NB4 (cell line): ENCODE measurements around the gene MRPL53.

Source experiments
- POLR2A ChIP-seq: IDR thresholded peaks from 2 replicates; pipeline ENCODE4 v1.6.1; 2011; ENCODE audit warnings: mild to moderate bottlenecking; ENCODE audit not compliant: insufficient read length; ENCODE audit errors: extremely low read depth
- TF ChIP-seq, protein P1 (sequence below): IDR thresholded peaks from one replicate; pipeline ENCODE4 v1.5.1; 2012; ENCODE audit warnings: low read depth, low read length

GRCh38 chr2:74515271-74515980, 42.9 kb upstream of the MRPL53 start:
- no peak for TF ChIP-seq POLR2A
- TF ChIP-seq, protein P1, sequence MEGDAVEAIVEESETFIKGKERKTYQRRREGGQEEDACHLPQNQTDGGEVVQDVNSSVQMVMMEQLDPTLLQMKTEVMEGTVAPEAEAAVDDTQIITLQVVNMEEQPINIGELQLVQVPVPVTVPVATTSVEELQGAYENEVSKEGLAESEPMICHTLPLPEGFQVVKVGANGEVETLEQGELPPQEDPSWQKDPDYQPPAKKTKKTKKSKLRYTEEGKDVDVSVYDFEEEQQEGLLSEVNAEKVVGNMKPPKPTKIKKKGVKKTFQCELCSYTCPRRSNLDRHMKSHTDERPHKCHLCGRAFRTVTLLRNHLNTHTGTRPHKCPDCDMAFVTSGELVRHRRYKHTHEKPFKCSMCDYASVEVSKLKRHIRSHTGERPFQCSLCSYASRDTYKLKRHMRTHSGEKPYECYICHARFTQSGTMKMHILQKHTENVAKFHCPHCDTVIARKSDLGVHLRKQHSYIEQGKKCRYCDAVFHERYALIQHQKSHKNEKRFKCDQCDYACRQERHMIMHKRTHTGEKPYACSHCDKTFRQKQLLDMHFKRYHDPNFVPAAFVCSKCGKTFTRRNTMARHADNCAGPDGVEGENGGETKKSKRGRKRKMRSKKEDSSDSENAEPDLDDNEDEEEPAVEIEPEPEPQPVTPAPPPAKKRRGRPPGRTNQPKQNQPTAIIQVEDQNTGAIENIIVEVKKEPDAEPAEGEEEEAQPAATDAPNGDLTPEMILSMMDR = no peak
